AG04450 (cell line): ENCODE data around the gene DYNC1H1. TPM values are rescaled to one million over a fixed set of nuclear protein-coding genes. Genes with fewer than 3 reads are reported as not detected.

Experiments
- CTCF ChIA-PET: fragments of 300-600, 350-600 bp; formaldehyde crosslinking; extraction: SDS; loops from one replicate; lab custom pipeline; 2022; ENCODE audit warnings: antibody characterized with exemption, inconsistent platforms; lab: Charles Lee
- POLR2A ChIA-PET: fragments of 350-600 bp; formaldehyde crosslinking; extraction: SDS; loops from one replicate; lab custom pipeline; 2021; ENCODE audit warnings: antibody characterized with exemption, inconsistent platforms; lab: Yijun Ruan, JAX
- DNase-seq: peaks from one replicate; pipeline ENCODE4 v3.0.0-alpha.2; 2011; ENCODE audit warnings: low read depth, low spot score
- H3K27ac ChIP-seq: one replicate; pipeline ENCODE4 v1.5.1; 2012; ENCODE audit warnings: low read depth, low read length, control low read depth
- H3K27me3 ChIP-seq: one replicate; pipeline ENCODE4 v1.6.0; 2012; ENCODE audit warnings: low read length; ENCODE audit not compliant: control insufficient read depth, insufficient read depth
- H3K4me3 ChIP-seq: 2 replicates; pipeline ENCODE4 v1.5.1; 2011; ENCODE audit warnings: mild to moderate bottlenecking, low read depth, low read length, control low read depth
- H3K9me3 ChIP-seq: 2 replicates; pipeline ENCODE4 v1.5.1; 2012; ENCODE audit warnings: low read length; ENCODE audit not compliant: control insufficient read depth, insufficient read depth
- polyA plus RNA-seq: library from polyadenylated mRNA; depleted of rRNA; stranded (reverse); fragments of >200 nt; gene quantifications from 2 replicates; pipeline ENCODE4 v1.2.3, GENCODE V29; 2011; rRNA removed
- small RNA-seq: library from RNA; depleted of rRNA; stranded (forward); fragments of <200 nt; gene quantifications from one replicate; pipeline ENCODE3, GENCODE V24; 2012; ENCODE audit warnings: low read depth; ENCODE audit not compliant: insufficient read length
- TF ChIP-seq, protein P1 (sequence below): IDR thresholded peaks from 2 replicates; pipeline ENCODE4 v1.5.1; 2011; ENCODE audit warnings: low read depth, low read length, control low read depth, inconsistent platforms

The DYNC1H1 gene
- polyA plus RNA-seq, 1 experiment = 189 TPM

DNA sequence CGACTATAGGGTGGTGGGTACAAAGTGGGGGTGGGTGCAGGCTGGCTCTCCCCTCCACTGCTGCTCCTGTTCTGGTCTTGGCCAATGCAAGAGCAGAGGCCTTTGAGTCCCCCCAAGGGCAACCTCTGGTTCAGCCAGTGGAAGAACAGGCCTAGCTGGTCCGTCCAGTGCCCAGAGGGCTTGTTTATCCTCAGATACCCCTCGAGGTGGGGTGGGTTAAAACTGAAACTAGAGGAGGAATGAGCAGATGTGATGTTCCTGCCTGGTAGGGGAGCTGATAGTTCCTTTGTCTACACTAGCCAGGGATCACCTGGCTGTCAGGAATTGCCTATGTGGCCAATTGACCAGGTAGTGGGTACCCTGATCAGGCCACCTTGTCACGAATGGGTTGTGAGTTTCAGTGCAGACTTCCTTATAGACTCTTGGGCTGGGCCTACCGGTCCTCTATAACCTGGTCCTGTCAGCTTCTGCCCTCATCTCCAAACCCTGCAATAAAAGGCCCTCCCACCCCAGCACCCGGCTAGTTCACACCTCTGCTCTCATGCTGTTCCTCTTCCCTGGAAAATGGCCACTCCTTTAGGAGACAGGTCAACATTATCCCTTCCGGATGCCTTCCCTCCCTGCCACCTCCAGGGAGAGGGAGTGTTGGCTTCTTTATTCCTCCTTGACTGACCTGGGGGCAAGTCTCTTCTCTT, 133.2 kb downstream of the DYNC1H1 start:
- H3K9me3 ChIP-seq = no peaks in the 10 kb centered on the region
- no peak overlapping the region for H3K27ac ChIP-seq
- ChIA-PET POLR2A (no interaction called here), CTCF (interaction anchor here (0.6 to 2.4 kb wide), 17 partner anchors 9 to 398 kb away, joined by 3 to 38 read pairs (median 7); no protein-coding TSS in a partner anchor)
- H3K27me3 ChIP-seq = no peaks in the 10 kb centered on the region
- H3K4me3 ChIP-seq = no peak overlapping the region
- TF ChIP-seq, protein P1, sequence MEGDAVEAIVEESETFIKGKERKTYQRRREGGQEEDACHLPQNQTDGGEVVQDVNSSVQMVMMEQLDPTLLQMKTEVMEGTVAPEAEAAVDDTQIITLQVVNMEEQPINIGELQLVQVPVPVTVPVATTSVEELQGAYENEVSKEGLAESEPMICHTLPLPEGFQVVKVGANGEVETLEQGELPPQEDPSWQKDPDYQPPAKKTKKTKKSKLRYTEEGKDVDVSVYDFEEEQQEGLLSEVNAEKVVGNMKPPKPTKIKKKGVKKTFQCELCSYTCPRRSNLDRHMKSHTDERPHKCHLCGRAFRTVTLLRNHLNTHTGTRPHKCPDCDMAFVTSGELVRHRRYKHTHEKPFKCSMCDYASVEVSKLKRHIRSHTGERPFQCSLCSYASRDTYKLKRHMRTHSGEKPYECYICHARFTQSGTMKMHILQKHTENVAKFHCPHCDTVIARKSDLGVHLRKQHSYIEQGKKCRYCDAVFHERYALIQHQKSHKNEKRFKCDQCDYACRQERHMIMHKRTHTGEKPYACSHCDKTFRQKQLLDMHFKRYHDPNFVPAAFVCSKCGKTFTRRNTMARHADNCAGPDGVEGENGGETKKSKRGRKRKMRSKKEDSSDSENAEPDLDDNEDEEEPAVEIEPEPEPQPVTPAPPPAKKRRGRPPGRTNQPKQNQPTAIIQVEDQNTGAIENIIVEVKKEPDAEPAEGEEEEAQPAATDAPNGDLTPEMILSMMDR = no peak
- DNase-seq = no peak

DNA sequence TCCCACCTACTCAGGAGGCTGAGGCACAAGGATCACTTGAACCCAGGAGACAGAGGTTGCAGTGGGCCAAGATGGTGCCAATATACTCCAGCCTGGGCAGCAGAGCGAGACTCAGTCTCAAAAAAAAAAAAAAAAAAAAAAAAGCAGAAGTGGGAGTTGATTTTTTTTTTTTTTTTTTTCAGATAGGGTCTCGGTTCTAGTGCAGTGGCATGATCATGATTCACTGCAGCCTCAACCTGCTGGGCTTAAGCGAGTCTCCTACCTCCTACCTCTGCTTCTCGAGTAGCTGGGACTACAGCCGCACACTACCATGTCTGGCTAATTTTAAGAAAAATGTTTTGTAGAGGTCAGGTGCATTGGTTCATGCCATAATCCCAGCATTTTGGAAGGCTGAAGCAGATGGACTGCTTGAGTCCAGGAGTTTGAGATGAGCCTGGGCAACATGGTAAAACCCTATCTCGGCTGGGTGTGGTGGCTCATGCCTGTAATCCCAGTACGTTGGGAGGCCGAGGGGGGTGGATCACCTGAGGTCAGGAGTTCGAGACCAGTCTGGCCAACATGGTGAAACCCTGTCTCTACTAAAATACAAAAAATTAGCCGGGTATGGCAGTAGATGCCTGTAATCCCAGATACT, 138.8 kb downstream of the DYNC1H1 start:
- CTCF ChIA-PET = no interaction called here
- no peaks in the 10 kb centered on the region for H3K9me3 ChIP-seq
- TF ChIP-seq, protein P1 = no peak
- no peaks in the 10 kb centered on the region for H3K27me3 ChIP-seq
- H3K4me3 ChIP-seq = no peak overlapping the region
- POLR2A ChIA-PET = no interaction called here
- no peak overlapping the region for H3K27ac ChIP-seq
- no peak for DNase-seq

DNA sequence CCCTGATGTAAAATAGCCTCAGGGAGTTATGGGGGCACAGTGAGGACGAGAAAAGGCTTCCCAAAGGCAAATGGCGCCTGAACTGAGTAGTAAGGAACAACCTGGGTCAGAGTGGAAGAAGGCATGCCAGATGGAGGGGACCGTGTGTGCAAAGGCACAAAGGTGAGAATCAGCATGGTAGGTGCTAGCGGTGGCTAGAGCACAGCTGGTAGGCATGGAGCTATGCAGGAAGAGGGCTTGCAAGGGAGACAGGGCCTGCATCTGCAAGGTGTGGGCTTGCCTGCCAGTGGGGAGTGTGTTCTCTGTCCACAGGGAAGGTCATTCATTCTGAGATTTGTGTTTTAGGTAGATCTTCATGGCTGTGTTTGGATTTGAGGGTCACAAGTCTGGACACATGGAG, 141.0 kb downstream of the DYNC1H1 start:
- POLR2A ChIA-PET = no interaction called here
- H3K27ac ChIP-seq = no peak overlapping the region
- TF ChIP-seq, protein P1 = no peak
- no peaks in the 10 kb centered on the region for H3K27me3 ChIP-seq
- H3K9me3 ChIP-seq = no peaks in the 10 kb centered on the region
- H3K4me3 ChIP-seq = no peak overlapping the region
- CTCF ChIA-PET = interaction anchor here (0.5 to 1.2 kb wide), 2 partner anchors 9 to 1489 kb away, joined by 3 to 7 read pairs; no protein-coding TSS in a partner anchor
- no peak for DNase-seq

Small RNAs within 50 kb of the gene (small RNA-seq; reads per million reads assigned to genes)
- gene AL118558.2 (not detected), gene RN7SL472P (not detected)

Other genes starting within 250 kb of the DYNC1H1 start
- 108 and 140 TPM in 2 replicates for gene PPP2R5C, start 202.9 kb upstream of the DYNC1H1 start, polyA plus RNA-seq
- 543 and 822 TPM in 2 replicates for gene HSP90AA1, start 122.5 kb downstream of the DYNC1H1 start, polyA plus RNA-seq
- 14.2 and 16.6 TPM in 2 replicates for gene WDR20, start 175.3 kb downstream of the DYNC1H1 start, polyA plus RNA-seq